22Rv1 (cell line): Measurements from ENCODE around the gene COPB1.
A peak's percentile ranks its signal among the peaks of the same experiment; 100 is the strongest.

Source experiments
- H3K27ac ChIP-seq: fragments of 450-650 bp; 2 replicates; pipeline ENCODE4 v1.5.1; 2017
- ZFX ChIP-seq: fragments of 450-650 bp; IDR thresholded peaks from 2 replicates; pipeline ENCODE4 v1.6.1; 2017; ENCODE audit warnings: antibody characterized with exemption, borderline replicate concordance
- TF ChIP-seq, protein P1 (sequence below): fragments of 450-650 bp; IDR thresholded peaks from 2 replicates; pipeline ENCODE4 v1.5.1; 2017; ENCODE audit warnings: mild to moderate bottlenecking

The COPB1 gene, protein sequence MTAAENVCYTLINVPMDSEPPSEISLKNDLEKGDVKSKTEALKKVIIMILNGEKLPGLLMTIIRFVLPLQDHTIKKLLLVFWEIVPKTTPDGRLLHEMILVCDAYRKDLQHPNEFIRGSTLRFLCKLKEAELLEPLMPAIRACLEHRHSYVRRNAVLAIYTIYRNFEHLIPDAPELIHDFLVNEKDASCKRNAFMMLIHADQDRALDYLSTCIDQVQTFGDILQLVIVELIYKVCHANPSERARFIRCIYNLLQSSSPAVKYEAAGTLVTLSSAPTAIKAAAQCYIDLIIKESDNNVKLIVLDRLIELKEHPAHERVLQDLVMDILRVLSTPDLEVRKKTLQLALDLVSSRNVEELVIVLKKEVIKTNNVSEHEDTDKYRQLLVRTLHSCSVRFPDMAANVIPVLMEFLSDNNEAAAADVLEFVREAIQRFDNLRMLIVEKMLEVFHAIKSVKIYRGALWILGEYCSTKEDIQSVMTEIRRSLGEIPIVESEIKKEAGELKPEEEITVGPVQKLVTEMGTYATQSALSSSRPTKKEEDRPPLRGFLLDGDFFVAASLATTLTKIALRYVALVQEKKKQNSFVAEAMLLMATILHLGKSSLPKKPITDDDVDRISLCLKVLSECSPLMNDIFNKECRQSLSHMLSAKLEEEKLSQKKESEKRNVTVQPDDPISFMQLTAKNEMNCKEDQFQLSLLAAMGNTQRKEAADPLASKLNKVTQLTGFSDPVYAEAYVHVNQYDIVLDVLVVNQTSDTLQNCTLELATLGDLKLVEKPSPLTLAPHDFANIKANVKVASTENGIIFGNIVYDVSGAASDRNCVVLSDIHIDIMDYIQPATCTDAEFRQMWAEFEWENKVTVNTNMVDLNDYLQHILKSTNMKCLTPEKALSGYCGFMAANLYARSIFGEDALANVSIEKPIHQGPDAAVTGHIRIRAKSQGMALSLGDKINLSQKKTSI

DNA sequence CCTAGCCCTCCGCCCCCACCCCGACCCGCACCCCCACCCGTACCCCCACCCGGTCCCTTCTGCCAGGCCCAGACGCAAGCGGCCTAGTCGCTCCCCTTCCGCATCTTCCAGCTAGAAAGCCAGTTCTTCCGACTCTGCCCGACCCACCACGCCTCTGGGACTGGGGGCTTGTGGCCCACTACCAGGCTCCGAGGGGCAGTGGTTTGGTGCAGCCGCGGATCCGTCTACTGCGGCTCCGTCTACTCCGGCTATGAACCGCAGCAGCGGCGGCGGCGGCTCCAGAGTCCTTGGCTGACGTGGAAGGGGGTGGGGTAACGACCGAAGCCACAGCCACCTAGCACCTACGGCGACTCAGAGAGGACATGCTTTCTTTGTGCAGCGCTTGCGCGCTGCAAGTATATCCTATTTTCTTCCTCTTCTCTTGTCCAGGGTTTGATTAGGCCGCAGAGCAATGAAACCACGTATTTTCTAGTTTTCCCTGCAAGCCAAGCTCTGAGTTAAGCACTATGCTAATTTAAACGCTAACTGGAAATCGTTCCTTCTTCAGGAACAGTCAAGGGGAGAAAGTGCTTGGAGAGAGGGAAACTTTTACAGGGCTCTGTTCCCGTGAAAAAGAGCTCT lies at the start of gene COPB1:
Gene COPB1, minus strand, starts transcription at position 252 of the 621 bp plus-strand sequence. CDS start 883 bp downstream, outside the sequence.
- peak within 1 kb of the TSS; percentile 83 for H3K27ac ChIP-seq
- TF ChIP-seq, protein P1, sequence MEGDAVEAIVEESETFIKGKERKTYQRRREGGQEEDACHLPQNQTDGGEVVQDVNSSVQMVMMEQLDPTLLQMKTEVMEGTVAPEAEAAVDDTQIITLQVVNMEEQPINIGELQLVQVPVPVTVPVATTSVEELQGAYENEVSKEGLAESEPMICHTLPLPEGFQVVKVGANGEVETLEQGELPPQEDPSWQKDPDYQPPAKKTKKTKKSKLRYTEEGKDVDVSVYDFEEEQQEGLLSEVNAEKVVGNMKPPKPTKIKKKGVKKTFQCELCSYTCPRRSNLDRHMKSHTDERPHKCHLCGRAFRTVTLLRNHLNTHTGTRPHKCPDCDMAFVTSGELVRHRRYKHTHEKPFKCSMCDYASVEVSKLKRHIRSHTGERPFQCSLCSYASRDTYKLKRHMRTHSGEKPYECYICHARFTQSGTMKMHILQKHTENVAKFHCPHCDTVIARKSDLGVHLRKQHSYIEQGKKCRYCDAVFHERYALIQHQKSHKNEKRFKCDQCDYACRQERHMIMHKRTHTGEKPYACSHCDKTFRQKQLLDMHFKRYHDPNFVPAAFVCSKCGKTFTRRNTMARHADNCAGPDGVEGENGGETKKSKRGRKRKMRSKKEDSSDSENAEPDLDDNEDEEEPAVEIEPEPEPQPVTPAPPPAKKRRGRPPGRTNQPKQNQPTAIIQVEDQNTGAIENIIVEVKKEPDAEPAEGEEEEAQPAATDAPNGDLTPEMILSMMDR: no peak
- no peak for TF ChIP-seq ZFX

GRCh38 chr11:14547440-14547839 lies 47.8 kb upstream of the COPB1 start:
- TF ChIP-seq, protein P1: no peak
- no peak for TF ChIP-seq ZFX

GRCh38 chr11:14546672-14547071 lies 47.1 kb upstream of the COPB1 start:
- TF ChIP-seq, protein P1: no peak
- no peak for TF ChIP-seq ZFX
- no peak overlapping the region for H3K27ac ChIP-seq

More at GRCh38 chr11:14547440-14547839, 47.8 kb upstream of the COPB1 start:
- H3K27ac ChIP-seq: no peak overlapping the region

DNA sequence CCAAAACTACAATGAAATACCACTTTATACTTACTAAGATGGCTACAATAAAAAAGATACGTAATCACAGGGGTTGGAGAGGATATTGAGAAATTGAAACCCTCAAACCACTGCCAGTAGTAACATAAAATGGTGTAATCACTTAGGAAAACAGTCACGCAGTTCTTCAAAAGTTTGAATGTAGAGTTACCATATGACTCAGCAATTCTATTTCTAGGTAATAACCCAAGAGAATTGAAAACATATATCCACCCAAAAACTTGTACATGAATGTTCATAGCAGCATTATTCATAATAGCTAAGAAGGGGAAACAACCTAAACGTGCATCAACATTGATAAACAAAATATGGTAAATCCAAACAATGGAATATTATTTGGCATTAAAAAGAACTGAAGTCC lies 45.0 kb upstream of the COPB1 start:
- TF ChIP-seq, protein P1: no peak
- no peak for TF ChIP-seq ZFX
- H3K27ac ChIP-seq: no peak overlapping the region

DNA sequence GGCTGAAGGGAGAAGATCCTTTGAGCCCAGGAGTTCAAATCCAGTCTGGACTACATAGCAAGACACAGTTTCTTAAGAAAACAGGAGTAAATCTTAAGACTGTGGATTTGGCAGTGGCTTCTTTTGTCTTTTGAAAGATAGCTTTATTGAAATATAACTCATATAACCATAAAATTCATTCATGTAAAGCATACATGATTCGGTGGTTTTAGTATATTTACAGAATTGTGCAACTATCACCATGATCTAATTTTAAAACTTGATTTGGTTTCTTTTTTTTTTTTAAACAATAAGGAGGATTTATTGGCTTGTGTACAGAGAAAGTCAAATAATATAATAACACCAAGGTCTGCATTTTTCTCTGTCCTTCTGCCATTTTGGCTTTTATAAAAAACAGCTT lies 43.6 kb upstream of the COPB1 start:
- no peak for TF ChIP-seq ZFX
- TF ChIP-seq, protein P1: no peak
- no peak overlapping the region for H3K27ac ChIP-seq

- H3K27ac ChIP-seq: no peak overlapping the region
- TF ChIP-seq, protein P1: no peak
- TF ChIP-seq ZFX: no peak
These were observed 42.7 kb upstream of the COPB1 start for GRCh38 chr11:14542324-14542723.
